KMS-11 (cell line): ENCODE data around the gene LASP1NB.

ENCODE experiments used
- H2AFZ ChIP-seq: fragments of 200-600 bp; sonication (generic); 2 replicates; pipeline ENCODE4 v1.6.1; 2016; ENCODE audit warnings: antibody characterized with exemption, mixed run types, low read depth
- H3K27ac ChIP-seq: fragments of 200-600 bp; sonication (generic); 2 replicates; pipeline ENCODE4 v1.6.1; 2016; ENCODE audit warnings: mild to moderate bottlenecking, mixed run types
- H3K27me3 ChIP-seq: fragments of 200-600 bp; sonication (generic); 2 replicates; pipeline ENCODE4 v1.6.1; 2017; ENCODE audit warnings: mild to moderate bottlenecking, low read depth, mixed run types, moderate library complexity; ENCODE audit not compliant: insufficient read depth
- H3K36me3 ChIP-seq: fragments of 200-600 bp; sonication (generic); 2 replicates; pipeline ENCODE4 v1.6.1; 2017; ENCODE audit warnings: mild to moderate bottlenecking, mixed run types; ENCODE audit not compliant: insufficient read depth
- H3K4me1 ChIP-seq: fragments of 200-600 bp; sonication (generic); 2 replicates; pipeline ENCODE4 v1.6.1; 2016; ENCODE audit warnings: mild to moderate bottlenecking, low read depth, mixed run types; ENCODE audit not compliant: poor library complexity, severe bottlenecking
- H3K4me2 ChIP-seq: fragments of 200-600 bp; sonication (generic); 2 replicates; pipeline ENCODE4 v1.7.0; 2016; ENCODE audit warnings: mild to moderate bottlenecking, mixed run types
- H3K4me3 ChIP-seq: fragments of 200-600 bp; sonication (generic); IDR thresholded peaks from 2 replicates; pipeline ENCODE4 v1.6.1; 2017; ENCODE audit warnings: low read depth, low read length, mixed read lengths; ENCODE audit not compliant: insufficient read depth
- H3K79me2 ChIP-seq: fragments of 200-600 bp; sonication (generic); 2 replicates; pipeline ENCODE4 v1.6.1; 2016; ENCODE audit warnings: low read depth, mixed run types; ENCODE audit not compliant: insufficient read depth
- H3K9ac ChIP-seq: fragments of 200-600 bp; sonication (generic); 2 replicates; pipeline ENCODE4 v1.6.1; 2016; ENCODE audit warnings: mild to moderate bottlenecking, mixed run types
- H4K20me1 ChIP-seq: fragments of 200-600 bp; sonication (generic); 2 replicates; pipeline ENCODE4 v1.6.1; 2016; ENCODE audit warnings: mild to moderate bottlenecking, mixed run types; ENCODE audit not compliant: insufficient read depth
- TF ChIP-seq, protein P1 (sequence below): fragments of 200-600 bp; sonication (generic); conservative IDR thresholded peaks from 2 replicates; pipeline ENCODE4 v1.6.1; 2017; ENCODE audit warnings: low read depth, mild to moderate bottlenecking, antibody characterized with exemption, low read length, moderate library complexity, mixed read lengths

Gene LASP1NB

DNA sequence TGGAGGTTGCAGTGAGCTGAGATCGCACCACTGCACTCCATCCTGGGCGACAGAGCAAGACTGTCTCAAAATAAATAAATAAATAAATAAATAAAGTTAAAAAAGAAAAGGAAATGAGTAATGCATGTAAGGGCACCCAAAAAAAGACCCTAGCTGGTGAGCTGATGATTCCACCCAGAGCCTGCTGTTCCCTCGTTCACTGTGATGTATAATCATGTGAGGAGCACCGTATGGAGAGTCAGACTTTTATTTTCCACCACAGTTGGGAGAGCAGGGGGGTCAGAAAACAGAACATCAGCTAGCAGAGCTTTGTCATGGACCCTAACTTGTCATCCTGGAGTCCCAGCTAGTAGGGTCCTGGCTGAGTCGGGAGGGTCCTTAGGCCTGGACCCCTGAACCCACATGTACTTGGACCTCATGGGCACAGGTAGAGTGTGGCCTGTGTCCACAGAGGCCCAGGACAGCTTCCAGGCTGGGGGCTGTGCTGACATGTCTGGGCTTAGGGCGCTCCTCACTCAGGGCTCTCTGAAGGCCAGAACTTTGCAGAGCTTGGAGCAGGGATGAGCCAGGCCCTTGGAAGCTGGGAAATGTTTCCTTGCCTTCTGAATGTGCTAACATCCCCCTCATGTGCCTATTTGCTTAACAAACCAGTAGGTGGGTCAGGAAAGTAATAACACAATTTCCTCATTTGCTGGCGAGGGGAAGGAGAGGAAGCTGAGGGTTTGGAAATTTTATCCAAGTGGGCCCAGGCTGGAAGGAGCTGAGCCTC, 18.8 kb upstream of the LASP1NB start:
- Histone ChIP-seq H3K4me3 (no peak overlapping the region), H3K4me2 (no peak overlapping the region), H3K4me1 (no peaks in the 10 kb centered on the region), H3K9ac (no peak overlapping the region), H2AFZ (no peak overlapping the region), H4K20me1 (no peaks in the 10 kb centered on the region), H3K36me3 (no peaks in the 10 kb centered on the region), H3K27ac (no peak overlapping the region), H3K79me2 (no peaks in the 10 kb centered on the region), H3K27me3 (no peaks in the 10 kb centered on the region)
- TF ChIP-seq, protein P1, sequence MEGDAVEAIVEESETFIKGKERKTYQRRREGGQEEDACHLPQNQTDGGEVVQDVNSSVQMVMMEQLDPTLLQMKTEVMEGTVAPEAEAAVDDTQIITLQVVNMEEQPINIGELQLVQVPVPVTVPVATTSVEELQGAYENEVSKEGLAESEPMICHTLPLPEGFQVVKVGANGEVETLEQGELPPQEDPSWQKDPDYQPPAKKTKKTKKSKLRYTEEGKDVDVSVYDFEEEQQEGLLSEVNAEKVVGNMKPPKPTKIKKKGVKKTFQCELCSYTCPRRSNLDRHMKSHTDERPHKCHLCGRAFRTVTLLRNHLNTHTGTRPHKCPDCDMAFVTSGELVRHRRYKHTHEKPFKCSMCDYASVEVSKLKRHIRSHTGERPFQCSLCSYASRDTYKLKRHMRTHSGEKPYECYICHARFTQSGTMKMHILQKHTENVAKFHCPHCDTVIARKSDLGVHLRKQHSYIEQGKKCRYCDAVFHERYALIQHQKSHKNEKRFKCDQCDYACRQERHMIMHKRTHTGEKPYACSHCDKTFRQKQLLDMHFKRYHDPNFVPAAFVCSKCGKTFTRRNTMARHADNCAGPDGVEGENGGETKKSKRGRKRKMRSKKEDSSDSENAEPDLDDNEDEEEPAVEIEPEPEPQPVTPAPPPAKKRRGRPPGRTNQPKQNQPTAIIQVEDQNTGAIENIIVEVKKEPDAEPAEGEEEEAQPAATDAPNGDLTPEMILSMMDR = no peak

DNA sequence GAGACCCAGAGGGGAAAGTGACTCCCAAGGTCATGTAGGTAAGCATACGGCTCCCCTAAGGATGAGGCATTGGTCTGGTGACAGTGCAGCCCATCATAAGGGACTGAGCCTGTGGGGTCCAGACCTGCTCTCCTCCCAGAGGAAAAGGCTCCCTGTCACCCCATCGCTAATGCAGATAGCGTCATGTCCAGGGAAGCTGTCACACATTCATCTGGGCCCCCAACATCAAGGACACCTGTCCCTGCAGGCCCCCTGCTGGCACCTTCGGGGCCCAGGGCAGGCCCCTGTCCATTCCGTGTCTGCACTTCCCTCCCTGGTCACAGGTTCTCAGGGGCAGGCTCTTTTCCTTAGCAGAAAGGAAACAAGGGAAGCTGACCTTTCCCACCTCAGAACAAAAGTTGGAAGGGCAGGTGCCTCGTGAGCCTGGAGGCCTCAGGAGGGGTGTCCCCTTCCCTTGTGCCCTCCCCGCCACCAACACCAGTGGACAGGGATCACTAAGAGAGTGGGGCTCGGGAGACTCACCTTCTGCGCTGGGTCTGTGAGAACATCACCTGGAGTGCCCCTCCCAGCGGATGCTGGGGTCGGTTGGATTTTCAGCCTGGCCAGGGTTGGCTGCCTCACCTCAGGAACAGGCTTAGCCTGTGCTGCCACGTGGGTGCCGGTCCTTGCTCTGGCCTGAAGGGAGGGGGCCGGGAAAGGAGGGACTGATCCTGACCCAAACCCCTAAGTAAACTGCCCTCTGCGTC, 17.3 kb upstream of the LASP1NB start:
- Histone ChIP-seq H3K36me3 (no peaks in the 10 kb centered on the region), H4K20me1 (no peaks in the 10 kb centered on the region), H3K4me2 (no peak overlapping the region), H2AFZ (no peak overlapping the region), H3K27me3 (no peaks in the 10 kb centered on the region), H3K27ac (no peak overlapping the region), H3K9ac (no peak overlapping the region), H3K79me2 (no peaks in the 10 kb centered on the region), H3K4me3 (no peak overlapping the region), H3K4me1 (no peaks in the 10 kb centered on the region)
- TF ChIP-seq, protein P1 = no peak

DNA sequence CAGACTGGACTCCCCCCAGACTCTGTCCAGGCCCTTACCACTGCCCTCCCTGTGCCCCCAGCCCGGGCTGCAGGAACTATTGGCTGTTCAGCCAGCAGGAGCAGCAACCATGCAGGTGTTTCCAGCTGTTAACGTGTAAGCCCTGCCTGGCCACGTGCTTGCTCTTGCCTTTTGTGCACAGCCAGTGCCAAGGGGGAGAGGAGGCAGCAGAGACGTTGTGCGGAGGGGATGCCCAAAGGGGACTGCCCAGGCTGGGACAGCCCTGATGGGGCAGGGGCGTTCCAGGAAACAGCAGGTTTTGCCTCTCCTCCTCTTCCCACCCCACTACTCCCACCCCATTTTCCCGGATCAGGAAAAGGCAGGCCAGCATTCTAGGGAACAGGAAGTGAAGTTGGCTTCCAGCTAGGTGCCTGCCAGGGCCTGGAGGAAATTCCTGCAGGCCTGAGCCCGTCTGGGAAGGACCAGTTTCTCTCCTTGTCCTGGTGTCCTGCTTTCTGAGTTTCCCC, 16.7 kb upstream of the LASP1NB start:
- no peaks in the 10 kb centered on the region for H4K20me1 ChIP-seq
- H3K9ac ChIP-seq = no peak overlapping the region
- H3K36me3 ChIP-seq = no peaks in the 10 kb centered on the region
- H3K4me2 ChIP-seq = no peak overlapping the region
- no peak overlapping the region for H3K27ac ChIP-seq
- no peaks in the 10 kb centered on the region for H3K4me1 ChIP-seq
- no peak overlapping the region for H2AFZ ChIP-seq
- H3K27me3 ChIP-seq = no peaks in the 10 kb centered on the region
- no peak overlapping the region for H3K4me3 ChIP-seq
- TF ChIP-seq, protein P1 = no peak
- H3K79me2 ChIP-seq = no peaks in the 10 kb centered on the region

GRCh38 chr17:38910325-38910724, 15.1 kb upstream of the LASP1NB start:
- H4K20me1 ChIP-seq = no peaks in the 10 kb centered on the region
- no peak overlapping the region for H3K4me2 ChIP-seq
- no peak overlapping the region for H3K27ac ChIP-seq
- H3K79me2 ChIP-seq = no peaks in the 10 kb centered on the region
- no peaks in the 10 kb centered on the region for H3K27me3 ChIP-seq
- no peaks in the 10 kb centered on the region for H3K36me3 ChIP-seq
- no peak overlapping the region for H3K9ac ChIP-seq
- no peak overlapping the region for H3K4me3 ChIP-seq
- TF ChIP-seq, protein P1 = no peak
- no peak overlapping the region for H2AFZ ChIP-seq
- H3K4me1 ChIP-seq = no peaks in the 10 kb centered on the region
